Right lobe of liver (tissue), 4 donors: Measurements from ENCODE around the gene EBPL.

Experiments used
- POLR2A ChIP-seq: fragments of 450-650 bp; IDR thresholded peaks from one replicate; pipeline ENCODE4 v1.6.1; 2017; ENCODE audit warnings: antibody characterized with exemption, mild to moderate bottlenecking
- TF ChIP-seq, protein P1 (sequence below), 4 donors: fragments of 200-600 bp in 3 of 4; fragments of 450-650 bp in 1 of 4; IDR thresholded peaks; one replicate each; pipeline versions ENCODE4 v1.5.1 to v1.8.0; 2016 to 2022; ENCODE audit warnings: antibody characterized with exemption in 4 of 4, mild to moderate bottlenecking in 2 of 4
- donor health status: DM: no; HTN: no; CAD: no.
- donor health status: DM: no; HTN: no; CAD: no.
- donor health status: DM: no; HTN: yes; CAD: no.

DNA sequence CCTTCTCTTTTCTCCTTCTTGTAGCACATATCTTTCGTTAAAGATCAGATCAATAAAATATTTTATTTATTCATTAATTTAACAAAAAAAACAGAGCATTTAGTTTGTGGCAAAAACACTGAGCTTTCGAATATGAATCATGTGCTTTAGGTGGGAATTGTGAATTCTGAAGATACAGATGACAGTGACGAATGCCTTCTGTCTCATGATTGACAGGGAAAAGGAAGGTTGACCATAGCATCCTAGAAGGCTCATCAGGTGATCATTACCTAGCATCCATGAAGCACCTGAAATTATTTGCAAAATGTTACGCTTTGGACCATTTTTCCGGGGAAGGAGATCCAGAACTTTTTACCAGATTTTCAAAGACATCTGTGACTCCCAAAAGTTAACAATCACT, 59.1 kb downstream of the EBPL start:
- TF ChIP-seq, protein P1, sequence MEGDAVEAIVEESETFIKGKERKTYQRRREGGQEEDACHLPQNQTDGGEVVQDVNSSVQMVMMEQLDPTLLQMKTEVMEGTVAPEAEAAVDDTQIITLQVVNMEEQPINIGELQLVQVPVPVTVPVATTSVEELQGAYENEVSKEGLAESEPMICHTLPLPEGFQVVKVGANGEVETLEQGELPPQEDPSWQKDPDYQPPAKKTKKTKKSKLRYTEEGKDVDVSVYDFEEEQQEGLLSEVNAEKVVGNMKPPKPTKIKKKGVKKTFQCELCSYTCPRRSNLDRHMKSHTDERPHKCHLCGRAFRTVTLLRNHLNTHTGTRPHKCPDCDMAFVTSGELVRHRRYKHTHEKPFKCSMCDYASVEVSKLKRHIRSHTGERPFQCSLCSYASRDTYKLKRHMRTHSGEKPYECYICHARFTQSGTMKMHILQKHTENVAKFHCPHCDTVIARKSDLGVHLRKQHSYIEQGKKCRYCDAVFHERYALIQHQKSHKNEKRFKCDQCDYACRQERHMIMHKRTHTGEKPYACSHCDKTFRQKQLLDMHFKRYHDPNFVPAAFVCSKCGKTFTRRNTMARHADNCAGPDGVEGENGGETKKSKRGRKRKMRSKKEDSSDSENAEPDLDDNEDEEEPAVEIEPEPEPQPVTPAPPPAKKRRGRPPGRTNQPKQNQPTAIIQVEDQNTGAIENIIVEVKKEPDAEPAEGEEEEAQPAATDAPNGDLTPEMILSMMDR (IDR thresholded peaks at IDR 0.05), result no peak
- TF ChIP-seq POLR2A, result no peak
